Activated naive CD8-positive, alpha-beta T cell treated with anti-CD3 and anti-CD28 coated beads, Interleukin-2, amount 50 U/mL, for 24 hours (primary cell): ENCODE data around the gene LAP3.

Experiments
- ATAC-seq: fragments of 150-1000 bp; cut with Tn5 transposase; one replicate; pipeline ENCODE4 v1.10.0; 2021
- DNase-seq: peaks from one replicate; pipeline ENCODE4 v3.0.0; 2021
- H3K27ac Mint-ChIP-seq: one replicate; pipeline ENCODE4 v1.8.0; 2021; ENCODE audit warnings: mild to moderate bottlenecking, mixed read lengths
- H3K27me3 Mint-ChIP-seq: one replicate; pipeline ENCODE4 v1.8.0; 2021; ENCODE audit warnings: mixed read lengths
- H3K36me3 Mint-ChIP-seq: one replicate; pipeline ENCODE4 v1.8.0; 2021; ENCODE audit warnings: low read depth, mixed read lengths
- H3K4me1 Mint-ChIP-seq: one replicate; pipeline ENCODE4 v1.8.0; 2021; ENCODE audit warnings: mixed read lengths
- H3K4me3 Mint-ChIP-seq: one replicate; pipeline ENCODE4 v1.8.0; 2021; ENCODE audit warnings: mild to moderate bottlenecking, moderate library complexity, mixed read lengths
- H3K9me3 Mint-ChIP-seq: one replicate; pipeline ENCODE4 v1.8.0; 2021; ENCODE audit warnings: mixed read lengths

LAP3 gene

DNA sequence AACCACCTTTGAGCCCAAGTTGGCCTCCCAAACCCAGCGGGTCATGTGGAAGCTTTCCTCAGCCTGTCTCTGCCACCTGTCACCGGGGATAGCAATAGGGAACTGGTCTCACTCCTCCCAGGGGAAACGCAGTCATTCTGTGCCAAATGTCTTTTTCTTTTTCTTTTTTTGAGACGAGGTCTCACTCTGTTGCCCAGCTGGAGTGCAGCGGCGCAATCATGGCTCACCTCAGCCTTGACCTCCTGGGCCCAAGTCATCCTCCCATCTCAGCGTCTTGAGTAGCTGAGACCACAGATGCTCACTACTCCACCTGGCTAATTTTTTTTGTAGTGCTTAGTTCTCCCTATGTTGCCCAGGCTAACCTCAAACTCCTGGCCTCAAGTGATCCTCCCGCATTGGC is 77.7 kb downstream of the LAP3 start:
- Mint-ChIP-seq H3K36me3 (no peaks in the 10 kb centered on the region), H3K9me3 (no peaks in the 10 kb centered on the region), H3K4me1 (peaks cover 11% of the 10 kb centered on the region), H3K4me3 (no peak overlapping the region), H3K27me3 (no peaks in the 10 kb centered on the region), H3K27ac (no peak overlapping the region)
- DNase-seq (no peak), ATAC-seq (no peak)

GRCh38 chr4:17657090-17657489 is 80.1 kb downstream of the LAP3 start:
- H3K4me1 Mint-ChIP-seq, result no peaks in the 10 kb centered on the region
- no peak overlapping the region for H3K4me3 Mint-ChIP-seq
- ATAC-seq (no peak), DNase-seq (no peak)
- no peak overlapping the region for H3K27ac Mint-ChIP-seq
- no peaks in the 10 kb centered on the region for H3K36me3 Mint-ChIP-seq
- no peaks in the 10 kb centered on the region for H3K9me3 Mint-ChIP-seq
- H3K27me3 Mint-ChIP-seq, result no peaks in the 10 kb centered on the region
